ENCODE results near the gene GNA12. TPM values are rescaled to one million over a fixed set of nuclear protein-coding genes. Genes with fewer than 3 reads are reported as not detected.

GNA12 gene
- total RNA-seq, 1 experiment from 2014 or later = 35.5 TPM

GRCh38 chr7:2720024-2720423 lies 124.1 kb downstream of the GNA12 start:
- TF ChIP-seq CTCF (conservative IDR thresholded peaks at IDR 0.05; ENCODE audit: low read depth, low read length) (no peak), EZH2 (IDR thresholded peaks at IDR 0.05; ENCODE audit: borderline replicate concordance, low read depth, low read length, poor library complexity, severe bottlenecking) (no peak)
- DNase-seq (ENCODE audit: low spot score) = no peak
- H3K36me3 ChIP-seq (ENCODE audit: insufficient read depth, low read length, poor library complexity, severe bottlenecking) = no peaks in the 10 kb centered on the region
- no TSS peak for BruUV-seq (replicated peaks)
- no peaks in the 10 kb centered on the region for H3K27me3 ChIP-seq (replicated peaks; ENCODE audit: insufficient read depth, low read depth, low read length, poor library complexity)
- no peaks in the 10 kb centered on the region for H3K9me3 ChIP-seq (ENCODE audit: low read depth, low read length, poor library complexity, severe bottlenecking)
- no peak overlapping the region for H3K27ac ChIP-seq (ENCODE audit: low read depth, low read length, poor library complexity, severe bottlenecking)
- ChIA-PET POLR2A (ENCODE audit: low non-redundant PET) (no interaction called here), CTCF (no interaction called here)
- intact Hi-C loops (cut with micrococcal nuclease; ENCODE audit: unreplicated experiment) = no loop called here
- no peaks in the 10 kb centered on the region for H3K4me1 ChIP-seq (ENCODE audit: insufficient read depth, low read length, poor library complexity, severe bottlenecking)
- H3K4me3 ChIP-seq (ENCODE audit: low read depth, low read length, poor library complexity, severe bottlenecking) = no peak overlapping the region

- intact Hi-C loops (cut with micrococcal nuclease; ENCODE audit: unreplicated experiment) = loop anchor here (10.0 kb wide), 1 partner anchor 264 kb away; no protein-coding TSS in a partner anchor
- Histone ChIP-seq H3K36me3 (ENCODE audit: insufficient read depth, low read length, poor library complexity, severe bottlenecking) (no peaks in the 10 kb centered on the region), H3K4me3 (ENCODE audit: low read depth, low read length, poor library complexity, severe bottlenecking) (no peak overlapping the region), H3K27me3 (replicated peaks; ENCODE audit: insufficient read depth, low read depth, low read length, poor library complexity) (no peaks in the 10 kb centered on the region), H3K9me3 (ENCODE audit: low read depth, low read length, poor library complexity, severe bottlenecking) (no peaks in the 10 kb centered on the region), H3K27ac (ENCODE audit: low read depth, low read length, poor library complexity, severe bottlenecking) (no peak overlapping the region), H3K4me1 (ENCODE audit: insufficient read depth, low read length, poor library complexity, severe bottlenecking) (no peaks in the 10 kb centered on the region)
- DNase-seq (ENCODE audit: low spot score) = peak; percentile 49
- BruUV-seq (replicated peaks) = no TSS peak
- TF ChIP-seq EZH2 (IDR thresholded peaks at IDR 0.05; ENCODE audit: borderline replicate concordance, low read depth, low read length, poor library complexity, severe bottlenecking) = no peak
- TF ChIP-seq CTCF (conservative IDR thresholded peaks at IDR 0.05; ENCODE audit: low read depth, low read length) = peak; percentile 74
- ChIA-PET POLR2A (ENCODE audit: low non-redundant PET) (no interaction called here), CTCF (interaction anchor here (0.7 to 1.1 kb wide), 3 partner anchors 9 to 1219 kb away, joined by 3 to 8 read pairs (median 7); no protein-coding TSS in a partner anchor)
Measured at GRCh38 chr7:2719007-2719406, 125.1 kb downstream of the GNA12 start.

DNA sequence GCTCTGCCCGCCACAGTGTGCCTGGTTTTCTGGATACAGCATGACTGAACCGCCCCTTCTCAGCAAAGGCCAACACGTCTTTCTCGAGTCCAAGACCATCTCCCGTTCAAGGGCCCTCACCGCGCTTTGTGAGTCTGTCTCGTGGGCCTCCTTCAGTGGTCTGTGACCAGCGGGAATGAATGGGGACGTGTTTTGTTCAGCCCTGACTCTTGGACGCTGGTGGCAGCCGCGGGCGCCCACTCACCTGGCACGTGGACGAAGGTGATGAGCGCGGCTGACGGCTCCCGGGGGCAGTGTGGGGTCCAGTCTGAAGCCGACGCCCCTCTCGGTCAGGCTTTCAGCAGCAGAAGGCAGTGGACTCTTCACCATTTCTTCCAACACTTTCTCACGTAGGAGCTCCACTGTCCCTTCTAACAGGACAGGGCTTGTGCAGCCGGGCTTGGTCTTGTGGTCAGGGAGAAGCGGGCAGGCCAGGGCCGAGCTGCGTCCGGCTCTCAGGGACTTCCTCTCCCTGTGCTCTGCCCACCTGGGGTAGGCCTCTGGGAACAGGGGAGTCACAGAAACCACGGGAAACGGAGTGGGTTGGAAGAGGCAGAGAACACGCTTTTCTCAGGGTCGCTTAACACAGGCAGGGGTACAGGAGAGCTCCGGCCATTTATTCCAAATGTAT lies 125.7 kb downstream of the GNA12 start:
- POLR2A ChIA-PET (ENCODE audit: low non-redundant PET) = no interaction called here
- H3K27ac ChIP-seq (ENCODE audit: low read depth, low read length, poor library complexity, severe bottlenecking) = no peak overlapping the region

More for the DNA sequence above, 125.7 kb downstream of the GNA12 start:
- no peaks in the 10 kb centered on the region for H3K4me1 ChIP-seq (ENCODE audit: insufficient read depth, low read length, poor library complexity, severe bottlenecking)
- BruUV-seq (replicated peaks) = no TSS peak
- DNase-seq (ENCODE audit: low spot score) = no peak
- H3K27me3 ChIP-seq (replicated peaks; ENCODE audit: insufficient read depth, low read depth, low read length, poor library complexity) = no peaks in the 10 kb centered on the region
- intact Hi-C loops (cut with micrococcal nuclease; ENCODE audit: unreplicated experiment) = loop anchor here (10.0 kb wide), 1 partner anchor 264 kb away; no protein-coding TSS in a partner anchor
- no peaks in the 10 kb centered on the region for H3K9me3 ChIP-seq (ENCODE audit: low read depth, low read length, poor library complexity, severe bottlenecking)
- H3K36me3 ChIP-seq (ENCODE audit: insufficient read depth, low read length, poor library complexity, severe bottlenecking) = no peaks in the 10 kb centered on the region
- TF ChIP-seq EZH2 (IDR thresholded peaks at IDR 0.05; ENCODE audit: borderline replicate concordance, low read depth, low read length, poor library complexity, severe bottlenecking) (no peak), CTCF (conservative IDR thresholded peaks at IDR 0.05; ENCODE audit: low read depth, low read length) (no peak)
- CTCF ChIA-PET = interaction anchor here (0.7 to 1.1 kb wide), 3 partner anchors 8 to 1220 kb away, joined by 3 to 8 read pairs (median 7); no protein-coding TSS in a partner anchor
- no peak overlapping the region for H3K4me3 ChIP-seq (ENCODE audit: low read depth, low read length, poor library complexity, severe bottlenecking)

Data from A673 (cell line).